ENCODE results near the gene GFOD1.

GRCh38 chr6:13359287-13359686, 128.1 kb downstream of the GFOD1 start:
- TF ChIP-seq, protein P1, sequence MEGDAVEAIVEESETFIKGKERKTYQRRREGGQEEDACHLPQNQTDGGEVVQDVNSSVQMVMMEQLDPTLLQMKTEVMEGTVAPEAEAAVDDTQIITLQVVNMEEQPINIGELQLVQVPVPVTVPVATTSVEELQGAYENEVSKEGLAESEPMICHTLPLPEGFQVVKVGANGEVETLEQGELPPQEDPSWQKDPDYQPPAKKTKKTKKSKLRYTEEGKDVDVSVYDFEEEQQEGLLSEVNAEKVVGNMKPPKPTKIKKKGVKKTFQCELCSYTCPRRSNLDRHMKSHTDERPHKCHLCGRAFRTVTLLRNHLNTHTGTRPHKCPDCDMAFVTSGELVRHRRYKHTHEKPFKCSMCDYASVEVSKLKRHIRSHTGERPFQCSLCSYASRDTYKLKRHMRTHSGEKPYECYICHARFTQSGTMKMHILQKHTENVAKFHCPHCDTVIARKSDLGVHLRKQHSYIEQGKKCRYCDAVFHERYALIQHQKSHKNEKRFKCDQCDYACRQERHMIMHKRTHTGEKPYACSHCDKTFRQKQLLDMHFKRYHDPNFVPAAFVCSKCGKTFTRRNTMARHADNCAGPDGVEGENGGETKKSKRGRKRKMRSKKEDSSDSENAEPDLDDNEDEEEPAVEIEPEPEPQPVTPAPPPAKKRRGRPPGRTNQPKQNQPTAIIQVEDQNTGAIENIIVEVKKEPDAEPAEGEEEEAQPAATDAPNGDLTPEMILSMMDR (conservative IDR thresholded peaks at IDR 0.05; ENCODE audit: low read length) = no peak
- TF ChIP-seq EZH2phosphoT487 (IDR thresholded peaks at IDR 0.05; ENCODE audit: borderline replicate concordance) = no peak
